Activated CD8-positive, alpha-beta memory T cell treated with anti-CD3 and anti-CD28 coated beads, Interleukin-2, amount 50 U/mL, for 24 hours (primary cell): ENCODE measurements around the gene SMCO4.
"Not testable (repeated sequence)": the region's sequence is repeated elsewhere in the genome, so short reads cannot be mapped to it uniquely, and the experiment has no call there.

Experiments used
- DNase-seq: peaks from one replicate; pipeline ENCODE4 v3.0.0-alpha.2; 2020; ENCODE audit errors: extremely low read depth

Gene SMCO4

DNA sequence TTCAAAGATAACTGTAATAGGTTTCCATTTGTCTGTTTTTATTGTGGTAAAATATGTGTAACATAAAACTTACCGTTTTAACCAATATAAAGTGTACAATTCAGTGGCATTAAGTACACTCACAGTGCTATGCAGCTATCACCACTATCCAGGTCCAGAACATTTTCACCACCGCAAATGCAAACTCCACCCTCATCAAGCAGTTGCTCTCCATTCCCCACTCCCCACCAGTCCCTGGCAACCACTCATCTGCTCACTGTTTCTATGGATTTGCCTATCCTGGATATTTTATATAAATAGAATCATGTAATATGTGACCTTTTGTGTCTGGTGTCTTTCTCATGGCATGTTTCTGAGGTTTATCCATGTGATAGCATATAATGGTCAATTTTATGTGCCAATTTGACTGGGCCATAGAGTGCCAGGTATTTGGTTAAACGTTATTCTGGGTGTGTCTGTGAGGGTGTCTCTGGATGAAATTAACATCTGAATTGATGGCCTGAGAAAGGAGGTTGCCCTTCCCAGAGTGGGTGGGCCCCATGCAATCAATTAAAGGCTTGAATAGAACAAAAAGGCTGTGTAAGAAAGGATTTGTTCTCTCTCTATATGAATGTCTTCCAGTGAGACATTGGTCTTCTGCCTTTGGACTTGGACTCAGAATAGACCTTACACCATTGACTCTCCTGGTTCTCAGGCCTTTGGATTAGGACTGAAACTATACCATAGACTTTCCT lies 17.2 kb upstream of the SMCO4 start:
- DNase-seq: no peak

DNA sequence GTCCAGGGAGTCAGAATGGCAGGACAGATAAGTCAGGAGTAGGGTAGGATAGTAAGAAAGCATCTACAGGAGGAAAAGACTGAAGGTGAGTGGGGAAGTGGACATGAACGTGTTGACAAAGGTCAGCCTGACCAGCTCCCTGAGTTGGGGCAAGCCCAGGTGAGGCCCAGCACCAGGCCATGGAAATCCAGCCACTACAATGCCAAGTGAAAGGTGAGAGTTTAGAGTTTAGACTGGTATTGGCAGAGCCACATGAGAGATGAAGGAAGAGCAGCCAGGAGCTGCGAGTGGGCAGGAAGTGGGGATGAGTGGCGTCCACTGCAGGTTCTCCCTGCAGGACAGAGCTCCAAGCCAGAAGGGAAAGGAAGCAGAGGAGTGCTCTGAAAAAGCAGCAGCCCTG lies 16.5 kb upstream of the SMCO4 start:
- no peak for DNase-seq

DNA sequence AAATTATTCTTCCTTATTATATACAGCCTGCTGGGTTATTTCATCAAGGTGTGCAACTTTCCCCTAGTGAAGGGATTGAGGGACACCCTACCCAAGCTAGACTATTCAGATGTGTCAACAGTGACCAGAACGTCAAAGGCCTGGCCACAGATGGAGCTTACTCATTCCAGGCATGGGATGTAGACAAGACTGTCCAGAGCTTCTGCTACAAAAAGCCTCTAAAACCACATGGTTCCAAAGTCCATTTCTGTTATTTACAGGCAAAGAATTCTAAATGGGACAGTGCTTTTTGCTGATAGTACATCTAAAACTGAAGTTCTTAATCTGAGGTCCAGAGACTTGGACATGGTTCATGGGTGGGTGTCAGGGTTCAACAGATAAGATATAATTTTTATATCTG lies 9.7 kb upstream of the SMCO4 start:
- no peak for DNase-seq

DNA sequence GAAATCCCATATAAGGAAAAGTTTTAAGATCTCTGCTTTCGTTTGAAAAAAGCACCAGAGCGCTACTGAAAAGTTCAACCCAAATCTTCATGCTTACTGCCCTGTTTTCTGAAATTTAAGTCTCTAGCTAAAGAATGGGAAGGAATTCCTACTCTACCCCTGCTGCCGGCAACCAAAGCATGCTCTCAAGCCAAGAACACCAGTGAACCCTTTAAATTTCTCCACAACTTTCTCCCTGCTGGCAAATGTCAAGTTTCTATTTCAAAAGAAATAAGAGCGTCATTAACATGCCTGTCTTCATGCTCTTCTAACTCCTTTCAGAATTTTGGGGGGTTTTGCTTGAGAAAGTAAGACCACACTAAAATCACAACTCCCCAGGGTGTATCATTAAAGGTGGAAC lies 6.8 kb upstream of the SMCO4 start:
- no peak for DNase-seq

DNA sequence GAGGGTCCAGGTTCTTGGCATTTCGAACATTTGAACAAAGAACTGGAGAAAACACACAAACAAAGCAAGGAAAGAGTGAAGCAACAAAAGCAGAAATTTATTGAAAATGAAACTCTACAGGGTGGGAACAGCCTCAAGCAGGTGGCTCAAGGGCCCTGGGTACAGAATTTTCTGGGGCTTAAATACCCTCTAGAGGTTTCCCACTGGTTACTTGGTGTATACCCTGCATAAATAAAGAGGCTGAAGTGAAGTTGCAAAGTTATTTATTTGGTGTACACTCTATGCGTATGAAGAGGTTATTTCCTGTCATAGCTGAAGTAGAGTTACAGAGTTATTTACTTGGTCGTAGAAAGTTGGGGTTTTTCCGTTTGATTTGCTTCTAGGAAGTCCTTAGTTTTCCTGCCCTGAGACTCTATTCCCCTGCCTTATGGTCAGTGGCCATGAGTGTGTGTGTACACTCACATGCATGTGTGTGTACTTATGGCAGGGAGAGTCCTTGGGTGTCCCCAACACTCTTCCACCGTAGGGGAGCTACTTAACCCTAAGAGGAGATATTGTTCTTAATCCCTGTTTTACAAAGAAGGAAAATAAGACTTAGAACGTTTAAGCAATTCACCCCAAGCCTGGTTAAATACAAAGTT lies 5.6 kb upstream of the SMCO4 start:
- DNase-seq: no peak

DNA sequence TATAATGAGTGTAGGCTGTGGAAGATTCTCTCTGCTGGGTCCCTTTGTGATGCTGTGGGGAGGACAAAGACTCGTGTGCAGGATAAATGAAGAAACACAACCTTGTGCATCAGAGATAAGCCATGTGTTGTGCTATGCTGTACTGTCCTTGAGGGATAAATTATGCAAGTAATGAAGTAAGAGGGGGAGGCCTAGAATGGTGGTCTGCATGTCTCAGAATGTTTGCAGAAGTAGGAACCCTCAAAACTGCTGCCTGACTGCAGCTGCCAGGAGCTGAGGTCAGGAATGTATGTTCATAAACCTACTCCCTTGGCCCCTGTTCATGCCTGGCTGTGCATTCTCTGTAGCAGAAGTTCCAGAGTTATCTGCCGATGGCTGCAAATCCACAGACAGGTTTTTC lies 4.6 kb upstream of the SMCO4 start:
- DNase-seq: no peak

DNA sequence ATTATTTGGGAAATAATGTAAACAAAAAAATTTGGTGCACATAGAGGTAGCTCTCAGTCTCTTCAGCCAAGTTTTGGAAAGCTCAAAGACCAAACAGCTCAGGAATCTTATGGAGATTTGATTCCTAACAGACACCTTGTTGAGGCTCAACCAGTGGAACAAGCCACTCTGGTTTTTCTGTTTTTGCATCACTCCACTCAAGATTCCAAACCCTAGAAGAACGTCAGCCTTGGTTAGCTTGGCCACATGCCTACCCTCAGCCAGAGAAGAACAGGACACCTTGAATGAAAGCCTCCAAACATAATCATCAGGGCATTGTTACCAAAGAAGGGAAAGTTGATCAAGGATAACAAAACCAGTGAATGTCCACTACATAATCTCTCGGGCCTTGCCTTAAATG lies 3.8 kb upstream of the SMCO4 start:
- no peak for DNase-seq

DNA sequence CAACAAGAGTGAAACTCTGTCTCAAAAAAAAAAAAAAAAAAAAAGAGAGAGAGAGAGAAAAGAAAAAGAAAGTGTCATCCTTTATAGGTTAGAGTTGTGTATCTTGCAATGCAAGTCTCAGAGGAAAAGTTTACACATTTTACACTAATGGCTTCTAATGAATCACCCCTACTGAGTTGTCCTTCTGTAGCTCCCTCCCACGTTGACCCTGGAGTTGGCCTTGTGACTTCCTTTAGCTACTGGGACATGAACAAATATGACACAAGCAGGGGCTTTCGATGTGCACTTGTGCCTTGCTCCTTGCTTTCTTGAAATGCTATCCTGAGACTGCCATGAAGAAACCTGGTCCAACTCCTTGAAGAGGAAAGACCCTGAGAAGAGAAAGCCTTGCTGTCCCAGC lies 2.4 kb upstream of the SMCO4 start:
- DNase-seq: no peak

DNA sequence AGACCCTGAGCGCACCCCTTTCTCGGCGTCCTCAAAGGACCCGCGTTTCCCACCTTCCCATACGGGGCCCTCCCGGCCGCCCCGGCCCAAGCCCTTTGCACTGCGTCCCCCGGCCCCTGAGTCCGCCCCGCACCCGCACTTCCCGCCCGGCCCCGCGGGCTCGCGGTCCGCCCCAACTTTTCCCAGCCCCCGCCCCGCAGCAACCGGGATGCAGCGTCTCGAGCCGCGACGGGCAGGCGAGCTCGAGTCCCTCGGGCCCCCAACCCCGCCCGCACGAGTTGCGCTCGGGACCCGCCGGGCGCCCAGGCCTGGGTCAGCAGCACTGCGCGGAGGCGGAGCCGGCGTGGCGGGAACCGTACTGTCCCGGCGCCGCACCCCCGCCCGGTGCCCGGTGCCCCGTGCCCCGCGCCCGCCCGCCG lies 371 bp downstream of the SMCO4 start:
- no peak for DNase-seq

DNA sequence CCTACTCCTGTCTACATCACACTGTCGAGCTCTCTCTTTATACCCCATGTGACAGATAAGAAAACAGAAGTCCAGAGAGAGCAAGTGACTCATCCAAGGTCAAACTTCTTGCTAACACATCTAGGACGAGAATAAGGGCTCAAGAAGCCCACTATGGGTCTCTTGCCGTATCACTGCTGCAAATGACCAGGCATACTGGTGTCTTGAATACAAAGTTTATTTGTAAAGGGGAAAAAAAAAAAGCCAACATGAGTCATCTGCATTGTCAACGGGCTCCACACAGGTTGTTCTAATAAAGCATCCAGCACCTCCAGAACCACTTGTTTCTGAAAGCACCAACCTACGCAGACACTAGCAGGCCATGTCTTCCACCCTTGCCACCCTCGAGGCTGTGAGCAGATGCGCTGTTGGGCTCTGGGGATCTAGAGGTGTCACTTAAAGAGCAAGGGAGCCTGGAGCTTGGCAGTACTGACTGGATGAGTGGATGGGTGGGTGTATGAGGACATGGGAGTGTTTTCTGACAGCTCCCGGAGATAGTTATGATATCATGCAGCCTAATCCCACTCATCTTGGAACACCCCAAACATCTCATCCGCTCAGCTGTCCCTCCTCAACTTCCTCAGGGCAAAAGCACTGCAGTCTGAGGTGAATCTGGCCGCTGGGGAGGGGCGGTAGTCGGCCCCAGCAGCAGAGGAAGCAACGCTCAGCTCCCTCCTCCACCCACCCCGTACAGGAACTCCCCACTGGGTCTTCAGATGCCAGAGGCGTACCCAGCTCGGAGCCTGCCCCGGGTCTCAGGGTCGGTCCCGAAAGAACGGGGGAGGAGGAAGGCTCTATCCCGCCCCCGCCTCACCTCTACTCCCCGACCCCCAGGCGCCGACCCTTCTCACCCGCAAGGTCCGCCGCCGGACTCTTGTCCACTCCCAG lies 1.0 kb downstream of the SMCO4 start:
- no peak for DNase-seq

DNA sequence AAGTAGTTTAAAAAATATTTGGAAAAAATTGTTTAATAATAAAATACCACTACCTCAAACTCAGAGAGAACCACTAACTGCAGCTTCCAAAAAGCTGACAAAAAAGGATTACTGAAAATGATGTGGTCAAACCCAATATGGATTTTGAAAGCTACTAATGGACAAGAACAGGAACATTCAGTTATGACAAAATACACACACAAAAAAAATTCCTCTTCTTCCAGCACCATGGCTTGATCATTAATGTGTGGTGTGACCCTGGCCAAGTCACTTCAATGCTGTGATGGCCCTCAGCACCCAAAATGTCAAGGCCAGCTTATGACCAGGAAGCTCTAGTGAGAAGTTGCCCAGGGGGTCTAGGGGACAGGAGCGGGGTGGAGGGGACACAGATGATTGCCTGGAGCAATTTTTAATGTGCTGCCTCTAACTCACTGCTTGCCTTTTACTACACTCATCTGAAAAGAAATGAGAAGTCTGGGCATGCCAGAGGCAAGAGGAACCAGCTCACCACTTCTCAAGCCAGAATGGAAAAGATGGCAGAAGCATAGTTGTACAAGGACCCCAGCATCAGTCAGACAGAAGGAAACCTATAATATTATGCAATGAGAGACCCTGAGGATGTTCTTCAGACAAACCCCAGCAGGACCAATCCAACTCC lies 2.2 kb downstream of the SMCO4 start:
- no peak for DNase-seq

DNA sequence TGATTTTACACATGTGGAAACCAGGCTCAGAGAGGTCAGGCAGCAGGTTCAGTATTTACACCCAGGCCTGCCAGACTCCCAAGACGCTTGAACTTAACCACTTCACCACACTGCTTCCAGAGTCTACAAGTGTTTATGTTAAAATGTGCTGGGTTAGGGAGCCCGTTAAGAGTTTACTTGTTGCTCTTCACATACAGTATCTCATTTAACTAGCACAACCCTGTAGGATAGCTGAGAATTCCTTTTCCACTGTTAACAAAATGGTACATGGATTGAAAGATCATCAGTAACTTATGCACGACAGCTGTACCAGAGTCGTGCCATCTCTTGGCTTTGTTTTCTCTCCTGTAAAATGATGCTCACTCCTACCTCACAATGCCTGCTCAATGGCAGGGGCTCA lies 2.9 kb downstream of the SMCO4 start:
- DNase-seq: no peak

DNA sequence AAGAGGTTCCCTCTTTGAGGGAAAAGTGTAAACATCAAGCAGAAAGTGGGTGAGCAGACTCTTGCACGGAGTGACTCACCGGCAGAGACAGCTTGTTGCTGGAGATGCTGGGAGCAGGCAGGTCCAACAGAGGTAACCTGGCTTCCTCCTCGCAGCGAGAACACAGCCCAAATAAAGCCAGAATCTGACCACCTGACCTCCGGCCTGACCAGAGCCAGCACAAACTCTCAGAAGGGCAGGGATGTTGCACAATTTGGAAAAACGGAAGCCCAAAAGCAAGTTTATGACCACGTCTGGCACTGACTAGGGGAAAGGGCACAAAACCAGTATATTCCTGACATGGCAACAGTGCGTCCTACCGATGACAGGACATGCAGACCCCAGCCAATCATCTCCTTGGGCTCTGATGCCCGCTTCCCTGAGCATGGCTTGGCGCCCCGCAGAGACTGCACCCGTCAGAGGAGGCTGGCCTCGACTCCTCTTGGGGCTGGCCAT lies 5.4 kb downstream of the SMCO4 start:
- DNase-seq: no peak

DNA sequence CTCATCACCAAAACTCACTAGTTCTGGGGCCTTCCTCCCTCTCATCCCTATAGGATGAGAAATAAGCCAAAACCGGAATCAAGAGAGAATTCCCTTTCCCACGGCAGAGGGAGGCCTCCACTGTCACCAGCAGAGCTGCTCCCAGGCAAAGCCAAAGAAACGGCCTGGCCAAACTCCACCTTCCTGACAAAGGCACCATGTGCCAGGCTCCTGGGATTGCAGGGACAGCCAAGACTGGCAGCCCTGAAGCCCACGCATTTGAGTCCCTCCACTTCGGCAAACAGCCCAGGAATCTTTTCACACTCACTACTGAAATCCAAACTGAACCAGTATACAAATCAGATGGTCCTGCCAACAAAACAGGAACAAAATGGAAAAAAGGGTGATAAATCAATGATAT lies 6.1 kb downstream of the SMCO4 start:
- no peak for DNase-seq

DNA sequence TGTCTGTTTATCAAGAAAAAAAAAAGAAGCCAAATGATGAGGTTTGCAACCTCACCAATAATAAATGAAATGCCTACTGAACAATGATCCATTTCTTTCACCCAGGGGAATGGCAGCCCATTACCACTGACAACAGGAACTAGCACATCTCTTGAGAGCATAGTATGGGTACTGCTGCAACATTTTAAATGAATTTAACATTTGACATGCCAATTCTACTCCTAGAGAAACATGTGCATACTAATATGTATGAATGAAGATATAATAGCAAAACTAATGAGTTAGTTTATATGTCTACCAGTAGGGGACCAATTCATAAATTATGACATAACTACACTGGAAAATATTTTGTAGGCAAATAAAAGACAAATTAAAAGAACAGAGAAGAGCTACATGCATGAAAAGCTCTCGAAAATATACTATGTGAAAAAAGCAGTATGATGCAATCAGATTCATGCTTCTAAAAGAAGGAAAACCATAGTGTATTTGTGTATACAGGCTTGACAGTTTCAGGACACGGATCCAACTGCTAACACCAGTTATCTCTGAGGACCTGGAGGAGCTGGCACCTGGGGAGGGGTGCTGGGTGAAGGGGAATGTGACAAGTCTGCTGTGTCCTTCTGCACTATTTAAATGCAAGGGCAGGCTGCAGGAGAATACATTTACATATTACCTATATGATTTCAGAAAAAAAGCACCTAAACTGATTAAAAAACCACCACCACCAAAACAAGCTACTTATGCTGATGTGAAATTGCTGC lies 6.9 kb downstream of the SMCO4 start:
- DNase-seq: no peak

DNA sequence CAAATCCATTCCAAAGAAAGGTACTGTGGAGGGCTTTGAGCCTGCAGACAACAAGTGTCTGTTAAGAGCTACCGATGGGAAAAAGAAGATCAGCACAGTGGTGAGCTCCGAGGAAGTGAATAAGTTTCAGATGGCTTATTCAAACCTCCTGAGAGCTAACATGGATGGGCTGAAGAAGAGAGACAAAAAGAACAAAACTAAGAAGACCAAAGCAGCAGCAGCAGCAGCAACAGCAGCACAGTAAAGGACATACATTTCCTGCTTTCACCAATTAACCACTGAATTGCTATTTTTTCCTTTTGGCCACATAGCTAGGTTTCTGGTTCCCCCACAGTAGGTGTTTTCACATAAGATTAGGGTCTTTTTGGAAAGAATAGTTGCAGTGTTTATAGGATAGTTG lies 7.6 kb downstream of the SMCO4 start:
- not testable (repeated sequence) for DNase-seq

DNA sequence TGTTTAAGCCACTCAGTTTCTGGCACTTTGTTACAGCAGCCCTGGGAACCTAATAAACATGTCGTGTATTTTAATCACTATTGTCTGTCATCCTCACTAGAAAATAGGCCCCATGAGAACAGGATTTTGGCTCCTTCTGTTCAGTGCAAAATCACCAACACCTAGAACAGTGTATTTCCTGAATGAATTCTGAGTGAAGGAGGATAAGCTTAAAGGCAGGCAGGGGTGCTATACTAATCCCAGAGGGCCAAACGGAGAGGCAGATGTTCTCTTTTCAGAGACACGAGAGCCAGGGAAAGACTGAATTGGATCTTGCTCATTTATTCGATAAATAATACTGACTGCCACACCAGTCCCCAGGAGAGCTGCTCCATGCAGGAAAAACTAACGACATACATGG lies 10.4 kb downstream of the SMCO4 start:
- DNase-seq: no peak

DNA sequence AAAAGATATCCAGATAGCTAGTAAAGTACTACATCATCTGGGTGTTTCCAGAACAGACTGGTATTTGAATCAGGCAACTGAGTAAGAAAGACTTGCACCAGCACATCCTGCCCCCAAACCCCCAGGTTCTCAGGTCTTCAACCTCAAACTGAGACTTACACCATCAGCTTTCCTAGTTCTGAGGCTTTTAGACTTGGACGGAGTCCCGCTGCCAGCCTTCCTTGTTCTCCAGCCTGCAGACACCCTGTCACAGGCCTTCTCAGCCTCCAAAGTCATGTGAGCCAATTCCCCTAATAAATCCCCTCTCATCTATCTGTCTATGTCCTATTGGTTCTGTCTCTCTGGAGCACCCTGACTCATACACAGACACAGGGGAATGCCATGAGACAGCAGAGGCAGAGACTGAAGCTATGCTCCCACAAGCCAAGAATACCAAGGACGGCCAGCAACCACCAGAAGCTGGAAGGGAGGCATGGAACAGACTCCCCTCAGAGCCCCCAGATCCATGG lies 10.9 kb downstream of the SMCO4 start:
- no peak for DNase-seq

DNA sequence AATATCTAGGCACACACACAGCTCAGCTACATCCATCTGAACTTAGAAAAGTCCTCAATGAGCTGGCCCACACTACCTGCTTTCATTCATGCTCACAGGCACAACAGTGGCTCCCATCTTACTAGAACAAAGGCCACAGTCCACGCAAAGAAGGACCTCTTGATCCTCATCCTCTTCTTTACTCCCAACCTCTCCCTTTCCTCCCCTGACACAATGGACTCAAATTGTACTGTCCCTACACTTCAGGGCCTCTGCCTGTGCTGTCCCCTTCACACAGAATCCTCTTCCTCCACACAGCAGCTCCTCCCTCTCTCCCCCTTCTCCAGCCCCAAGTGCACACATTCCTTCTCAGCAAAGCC lies 12.7 kb downstream of the SMCO4 start:
- no peak for DNase-seq

DNA sequence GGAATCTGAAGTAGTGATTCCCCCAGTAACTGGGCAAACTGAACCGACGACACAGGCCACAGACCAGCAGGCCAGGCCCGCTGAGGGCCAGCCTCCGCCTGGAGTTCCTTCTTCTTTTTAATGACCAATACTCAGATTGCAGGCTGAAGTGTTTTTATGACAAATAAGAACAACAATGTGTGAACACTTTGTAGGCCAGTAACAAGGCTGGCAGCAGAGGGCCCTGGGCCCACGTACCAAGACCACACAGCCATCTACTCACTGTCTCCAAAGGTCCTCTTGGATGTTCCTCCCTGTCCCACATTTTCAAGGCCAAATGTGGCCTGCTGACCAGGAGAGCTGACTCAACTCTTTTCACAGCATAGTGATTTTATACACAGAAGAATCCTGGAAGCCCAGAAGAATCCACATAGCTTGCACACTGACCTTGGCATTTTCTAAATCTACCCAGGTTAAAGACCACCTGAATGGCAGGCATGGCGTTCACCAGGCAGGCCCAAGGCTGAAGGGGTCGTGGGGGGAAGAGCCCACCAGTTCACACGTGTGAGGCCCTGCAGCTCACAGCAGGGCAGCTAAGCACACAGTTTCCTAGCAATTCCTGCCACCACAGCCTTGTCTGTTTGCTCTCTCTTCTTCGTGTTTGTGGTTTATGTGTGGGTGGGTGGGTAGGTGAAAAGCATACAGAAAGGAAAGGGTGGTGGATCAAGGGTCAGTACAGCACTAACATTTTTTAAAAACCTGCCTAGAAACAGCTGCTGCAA lies 13.3 kb downstream of the SMCO4 start:
- DNase-seq: no peak
